Fibroblast of mammary gland (primary cell): ENCODE results near the gene MOCS1.

Source experiments
- DNase-seq: peaks from one replicate; pipeline ENCODE4 v3.0.0-alpha.2; 2010; ENCODE audit warnings: low read depth
- H3K4me3 ChIP-seq: 2 replicates; pipeline ENCODE4 v1.5.1; 2011; ENCODE audit warnings: low read depth, mild to moderate bottlenecking, low read length, moderate library complexity; ENCODE audit not compliant: control insufficient read depth
- CTCF ChIP-seq: conservative IDR thresholded peaks from 2 replicates; pipeline ENCODE4 v1.5.1; 2011; ENCODE audit warnings: low read depth, low read length, inconsistent platforms; ENCODE audit not compliant: control insufficient read depth, insufficient read depth

Gene MOCS1

GRCh38 chr6:39934131-39934757 lies at the start of gene MOCS1:
Gene MOCS1, minus strand, starts transcription at chr6:39934462. Its CDS starts 45 bp downstream, at chr6:39934417.
- TF ChIP-seq CTCF, result no peak
- DNase-seq, result peak; percentile 66
- peak within 1 kb of the TSS; percentile 80 for H3K4me3 ChIP-seq

GRCh38 chr6:39984051-39984450 lies 49.8 kb upstream of the MOCS1 start:
- no peak overlapping the region for H3K4me3 ChIP-seq
- no peak for TF ChIP-seq CTCF
- DNase-seq, result no peak

GRCh38 chr6:39983193-39983592 lies 48.9 kb upstream of the MOCS1 start:
- no peak for TF ChIP-seq CTCF
- no peak for DNase-seq
- H3K4me3 ChIP-seq, result no peak overlapping the region

- TF ChIP-seq CTCF, result no peak
- no peak for DNase-seq
- H3K4me3 ChIP-seq, result no peak overlapping the region
Measured at GRCh38 chr6:39982720-39983119, 48.5 kb upstream of the MOCS1 start.

- TF ChIP-seq CTCF, result peak; percentile 52
- H3K4me3 ChIP-seq, result no peak overlapping the region
- peak; percentile 62 for DNase-seq
Measured at GRCh38 chr6:39980839-39981580, 46.7 kb upstream of the MOCS1 start.

GRCh38 chr6:39979461-39980328 lies 45.4 kb upstream of the MOCS1 start:
- DNase-seq, result no peak
- no peak for TF ChIP-seq CTCF
- no peak overlapping the region for H3K4me3 ChIP-seq
